ENCODE data around the gene SNTG2.
A peak's percentile ranks its signal among the peaks of the same experiment; 100 is the strongest.

Gene SNTG2

GRCh38 chr2:1249897-1250687 is 299.4 kb downstream of the SNTG2 start:
- DNase-seq, result no peak

GRCh38 chr2:1251520-1251919 is 300.9 kb downstream of the SNTG2 start:
- no peak for DNase-seq

GRCh38 chr2:1253629-1254028 is 303.0 kb downstream of the SNTG2 start:
- DNase-seq, result no peak

GRCh38 chr2:1254662-1255343 is 304.2 kb downstream of the SNTG2 start:
- DNase-seq, result no peak

GRCh38 chr2:1256632-1257324 is 306.1 kb downstream of the SNTG2 start:
- DNase-seq, result peak; percentile 24

GRCh38 chr2:1257334-1257733 is 306.7 kb downstream of the SNTG2 start:
- peak; percentile 38 for DNase-seq

- no peak for DNase-seq
These were observed 309.1 kb downstream of the SNTG2 start for GRCh38 chr2:1259746-1260145.

GRCh38 chr2:1262609-1263008 is 312.0 kb downstream of the SNTG2 start:
- DNase-seq, result no peak

GRCh38 chr2:1265454-1265853 is 314.8 kb downstream of the SNTG2 start:
- DNase-seq, result no peak

GRCh38 chr2:1266351-1266750 is 315.7 kb downstream of the SNTG2 start:
- peak; percentile 25 for DNase-seq

- DNase-seq, result peak; percentile 33
These were observed 317.4 kb downstream of the SNTG2 start for GRCh38 chr2:1268034-1268433.

GRCh38 chr2:1269812-1270211 is 319.2 kb downstream of the SNTG2 start:
- no peak for DNase-seq

- DNase-seq, result no peak
These were observed 322.2 kb downstream of the SNTG2 start for GRCh38 chr2:1272835-1273234.

GRCh38 chr2:1277634-1278033 is 327.0 kb downstream of the SNTG2 start:
- DNase-seq, result no peak

GRCh38 chr2:1278125-1278524 is 327.5 kb downstream of the SNTG2 start:
- no peak for DNase-seq

GRCh38 chr2:1278861-1279260 is 328.2 kb downstream of the SNTG2 start:
- no peak for DNase-seq

- no peak for DNase-seq
These were observed 331.9 kb downstream of the SNTG2 start for GRCh38 chr2:1282552-1282951.

GRCh38 chr2:1283020-1283801 is 332.6 kb downstream of the SNTG2 start:
- DNase-seq, result no peak

GRCh38 chr2:1283871-1284270 is 333.2 kb downstream of the SNTG2 start:
- DNase-seq, result no peak

GRCh38 chr2:1286929-1287328 is 336.3 kb downstream of the SNTG2 start:
- no peak for DNase-seq

GRCh38 chr2:1287427-1287826 is 336.8 kb downstream of the SNTG2 start:
- DNase-seq, result no peak

GRCh38 chr2:1294900-1295299 is 344.3 kb downstream of the SNTG2 start:
- DNase-seq, result no peak

GRCh38 chr2:1295740-1296139 is 345.1 kb downstream of the SNTG2 start:
- DNase-seq, result no peak

All from retina (tissue), 1 donor.